A549 (cell line): ENCODE measurements around the gene SARS2.

Experiments
- EP300 ChIP-seq, 2 experiments: fragments of >200 bp; sonication (Bioruptor Twin); formaldehyde crosslinking; IDR thresholded peaks; 2 replicates in 1 of 2; 3 replicates in 1 of 2; pipeline ENCODE4 v1.6.1; 2016 to 2017
- JUN ChIP-seq, 2 experiments: fragments of >200 bp; sonication (Bioruptor Twin); formaldehyde crosslinking; IDR thresholded peaks; 2 replicates in 1 of 2; 3 replicates in 1 of 2; pipeline ENCODE4 v1.6.1; 2016 to 2017
- NFE2L2 ChIP-seq: fragments of 150-350 bp; conservative IDR thresholded peaks from 2 replicates; pipeline ENCODE4 v1.6.1; 2014; ENCODE audit warnings: low read length
- ZC3H11A ChIP-seq: fragments of 450-650 bp; IDR thresholded peaks from 2 replicates; pipeline ENCODE4 v1.6.1; 2014; ENCODE audit warnings: antibody characterized with exemption, mild to moderate bottlenecking
- TF ChIP-seq, protein P1 (sequence below): fragments of 450-650 bp; IDR thresholded peaks from 2 replicates; pipeline ENCODE4 v1.6.1; 2014; ENCODE audit warnings: antibody characterized with exemption

- TF ChIP-seq, protein P1, sequence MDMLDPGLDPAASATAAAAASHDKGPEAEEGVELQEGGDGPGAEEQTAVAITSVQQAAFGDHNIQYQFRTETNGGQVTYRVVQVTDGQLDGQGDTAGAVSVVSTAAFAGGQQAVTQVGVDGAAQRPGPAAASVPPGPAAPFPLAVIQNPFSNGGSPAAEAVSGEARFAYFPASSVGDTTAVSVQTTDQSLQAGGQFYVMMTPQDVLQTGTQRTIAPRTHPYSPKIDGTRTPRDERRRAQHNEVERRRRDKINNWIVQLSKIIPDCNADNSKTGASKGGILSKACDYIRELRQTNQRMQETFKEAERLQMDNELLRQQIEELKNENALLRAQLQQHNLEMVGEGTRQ = no peak
- TF ChIP-seq ZC3H11A (no peak), NFE2L2 (no peak), EP300 (IDR thresholded peaks at IDR 0.05) (no peak), JUN (IDR thresholded peaks at IDR 0.05) (no peak)
Observed at GRCh38 chr19:38868551-38868950, 62.0 kb downstream of the SARS2 start.
